DMS53 (cell line): ENCODE results near the gene EEF1AKMT1.

ENCODE experiments used
- DNase-seq: peaks from one replicate; lab custom pipeline; 2025; lab: John Stamatoyannopoulos, UW

The EEF1AKMT1 gene, protein sequence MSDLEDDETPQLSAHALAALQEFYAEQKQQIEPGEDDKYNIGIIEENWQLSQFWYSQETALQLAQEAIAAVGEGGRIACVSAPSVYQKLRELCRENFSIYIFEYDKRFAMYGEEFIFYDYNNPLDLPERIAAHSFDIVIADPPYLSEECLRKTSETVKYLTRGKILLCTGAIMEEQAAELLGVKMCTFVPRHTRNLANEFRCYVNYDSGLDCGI

DNA sequence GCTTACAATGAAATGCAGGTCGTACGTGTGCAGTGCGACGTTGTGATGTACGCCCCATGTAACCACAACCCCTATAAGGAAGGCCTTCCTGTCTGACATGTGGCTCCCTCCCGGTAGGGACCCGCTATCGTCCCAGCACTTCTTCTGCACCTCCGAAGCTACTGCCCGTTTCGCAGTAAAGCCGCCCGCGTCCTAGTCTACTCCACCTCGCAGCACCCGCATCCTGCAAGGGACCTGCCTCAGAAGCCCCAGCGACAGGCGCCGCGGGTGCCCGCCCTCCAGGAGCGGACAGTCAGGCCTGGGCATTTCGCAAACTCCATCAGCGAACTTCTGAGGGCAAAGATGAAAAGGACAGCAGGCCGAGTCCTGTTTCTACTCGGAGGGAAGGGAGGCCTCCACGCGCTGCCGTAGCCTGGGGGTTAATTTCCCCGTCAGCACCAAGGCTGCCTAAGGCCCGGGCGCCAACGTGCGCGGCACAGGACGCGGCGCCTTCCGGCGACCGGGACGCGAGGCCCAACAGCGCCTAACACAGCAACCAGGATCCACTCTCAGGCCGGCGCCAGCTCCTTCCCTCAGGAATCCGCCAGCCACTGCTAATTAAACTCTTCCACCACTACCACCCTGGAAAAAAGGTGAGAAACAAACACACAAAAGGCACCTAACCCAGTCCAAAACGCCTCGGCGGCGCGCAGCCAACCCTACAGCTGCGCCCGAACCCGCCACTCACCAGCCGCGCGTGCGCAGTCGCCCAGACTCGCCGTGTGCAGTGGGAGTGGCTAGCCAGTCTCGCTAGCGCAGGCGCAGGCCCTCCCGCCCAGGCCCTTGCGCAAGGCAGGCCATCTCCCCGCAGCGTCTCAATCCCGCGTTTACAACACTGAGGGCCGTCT is at the start of gene EEF1AKMT1:
Gene EEF1AKMT1 (minus strand): TSS at position 768 of the 887 bp plus-strand sequence. CDS start 16,363 bp downstream, outside the sequence.
- peak; percentile 98 for DNase-seq

GRCh38 chr13:20823071-20823470 is 49.3 kb upstream of the EEF1AKMT1 start:
- DNase-seq = no peak

DNA sequence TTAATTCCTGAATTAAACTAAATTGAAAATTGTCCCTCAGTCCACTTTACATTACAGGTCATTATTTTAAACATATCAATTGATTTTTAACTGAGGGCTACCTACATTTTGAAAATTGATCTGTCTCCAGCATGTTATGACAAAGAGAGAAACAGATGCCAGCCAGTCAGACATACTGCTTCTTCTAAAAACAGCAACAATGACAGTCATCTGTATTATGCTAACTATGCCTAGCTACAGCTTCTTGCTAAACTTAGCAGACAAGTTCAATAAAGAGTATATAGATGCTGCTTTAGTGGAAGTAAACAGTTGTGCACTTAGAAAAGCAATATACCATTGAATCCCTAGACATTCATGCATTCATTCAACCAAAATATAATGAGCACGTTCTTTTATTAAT is 48.6 kb upstream of the EEF1AKMT1 start:
- DNase-seq = no peak

DNA sequence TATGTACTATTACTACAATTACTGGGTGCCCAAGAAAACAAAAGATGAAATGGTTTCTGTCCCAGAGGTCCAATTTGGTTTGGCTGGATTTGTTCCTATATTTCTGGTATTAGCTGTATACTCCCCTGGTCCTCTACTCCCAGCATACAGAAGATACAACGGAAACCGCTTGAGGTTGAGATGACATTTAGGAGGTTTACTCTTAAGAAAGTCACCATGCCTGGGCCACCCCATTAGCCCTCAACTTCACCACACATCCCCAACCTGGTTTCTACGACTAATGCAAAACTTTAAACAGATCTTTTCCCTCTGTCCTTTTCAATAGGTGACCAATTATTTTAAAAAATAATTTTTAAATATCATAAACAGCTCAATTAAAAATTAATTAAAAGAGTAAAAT is 46.0 kb upstream of the EEF1AKMT1 start:
- no peak for DNase-seq

DNA sequence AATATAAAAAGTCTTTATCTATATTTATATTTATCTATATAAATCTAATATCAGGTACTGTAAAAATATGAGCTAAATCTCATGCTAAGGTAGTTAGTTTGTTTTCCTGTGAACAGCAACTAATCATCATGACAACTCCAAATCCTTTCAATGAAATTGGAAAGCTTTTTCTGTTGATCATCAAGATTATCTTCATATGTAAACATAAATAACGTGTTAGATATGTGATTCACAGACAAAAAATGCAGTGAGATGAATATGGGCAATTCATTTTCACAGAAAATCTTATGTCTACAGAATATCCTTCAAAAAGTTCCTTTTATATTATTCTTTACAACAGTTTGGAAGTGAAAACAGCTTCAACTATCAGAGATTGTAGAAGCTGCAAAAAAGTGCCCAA is 41.7 kb upstream of the EEF1AKMT1 start:
- DNase-seq = no peak

GRCh38 chr13:20814224-20814910 is 40.6 kb upstream of the EEF1AKMT1 start:
- no peak for DNase-seq

DNA sequence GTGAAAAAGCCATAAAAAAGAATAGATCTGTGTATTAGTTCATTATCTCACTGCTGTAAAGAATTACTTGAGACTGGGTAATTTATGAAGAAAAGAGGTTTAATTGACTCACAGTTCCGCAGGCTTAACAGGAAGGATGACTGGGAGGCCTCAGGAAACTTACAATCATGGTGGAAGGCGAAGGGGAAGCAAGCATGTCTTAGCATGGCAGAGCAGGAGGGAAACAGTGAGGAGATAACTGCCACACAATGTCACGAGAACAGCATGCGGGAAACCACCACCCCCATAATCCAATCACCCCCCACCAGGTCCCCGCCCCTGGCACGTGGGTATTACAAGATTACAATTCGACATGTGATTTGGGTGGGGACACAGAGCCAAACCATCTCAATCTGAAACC is 39.1 kb upstream of the EEF1AKMT1 start:
- DNase-seq = no peak

DNA sequence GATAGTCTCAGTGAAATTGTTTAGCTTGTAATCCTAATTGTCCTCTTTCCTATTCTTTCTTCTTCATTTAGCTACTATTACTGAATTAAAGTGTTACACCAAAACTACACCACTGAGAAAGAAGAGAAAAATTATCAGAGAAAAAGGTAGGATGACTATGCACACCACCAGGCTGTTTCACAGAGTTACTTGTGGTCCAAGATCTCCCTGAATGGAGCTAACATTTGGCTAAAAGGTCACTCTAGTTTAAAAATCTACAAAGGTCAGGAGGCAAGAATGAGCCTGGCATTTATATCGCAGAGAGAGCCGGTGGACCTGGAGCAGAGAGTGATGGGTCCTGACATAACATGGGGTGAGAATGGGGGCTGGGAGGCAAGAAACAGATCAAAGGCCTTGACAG is 37.0 kb upstream of the EEF1AKMT1 start:
- DNase-seq = no peak

DNA sequence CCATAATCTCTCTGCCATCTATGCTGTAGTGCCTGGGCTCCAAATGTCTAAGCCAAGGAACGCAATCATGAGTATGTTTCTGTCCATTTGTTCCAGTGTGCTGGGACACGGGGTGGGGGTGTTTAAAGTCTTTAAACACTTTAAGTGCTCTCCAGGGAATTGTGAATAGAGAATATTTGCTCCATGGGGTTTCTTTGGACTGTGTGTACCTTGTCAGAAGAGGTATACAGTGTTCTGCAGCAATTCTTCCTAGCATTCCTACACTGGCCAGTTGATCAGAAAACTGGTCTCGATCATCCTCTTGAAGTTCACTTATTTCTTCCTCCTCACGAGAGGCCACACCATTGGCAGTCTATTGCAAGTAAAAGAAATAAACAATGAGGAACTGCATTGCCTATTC is 35.1 kb upstream of the EEF1AKMT1 start:
- no peak for DNase-seq

- no peak for DNase-seq
Measured at GRCh38 chr13:20803180-20803965, 29.6 kb upstream of the EEF1AKMT1 start.

- DNase-seq = no peak
Measured at GRCh38 chr13:20801707-20802106, 27.9 kb upstream of the EEF1AKMT1 start.

DNA sequence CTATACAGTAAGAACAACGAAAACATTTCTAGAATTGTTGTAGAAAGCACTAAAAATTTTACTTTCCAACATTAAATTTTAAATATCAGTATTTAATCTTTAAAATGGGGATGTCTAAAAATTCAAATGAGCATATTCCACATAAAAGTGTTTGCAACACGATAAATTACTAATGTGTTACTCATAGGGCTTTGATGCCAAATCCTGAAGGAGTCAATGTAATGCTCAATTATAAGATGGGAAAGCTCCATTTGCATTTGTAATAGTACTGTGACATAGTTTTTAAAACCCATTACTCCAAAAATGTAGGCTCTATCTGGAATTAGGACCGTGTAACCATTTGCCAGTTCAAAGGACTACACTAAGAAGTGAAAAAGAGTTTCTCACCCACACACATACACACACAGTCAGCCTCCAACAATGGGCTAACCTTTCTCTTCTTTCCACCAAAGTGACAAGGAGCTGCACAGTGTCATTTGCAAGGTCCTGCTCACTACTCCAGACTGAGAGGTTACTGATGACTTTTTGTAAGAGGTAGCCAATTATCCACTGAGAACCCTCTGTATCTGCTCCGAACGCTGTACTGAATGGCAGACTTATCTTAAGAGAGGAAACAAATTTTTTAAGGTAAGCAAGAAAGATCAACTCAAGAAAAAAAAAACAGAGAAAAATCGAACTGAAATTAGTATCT is 26.1 kb upstream of the EEF1AKMT1 start:
- DNase-seq = no peak

DNA sequence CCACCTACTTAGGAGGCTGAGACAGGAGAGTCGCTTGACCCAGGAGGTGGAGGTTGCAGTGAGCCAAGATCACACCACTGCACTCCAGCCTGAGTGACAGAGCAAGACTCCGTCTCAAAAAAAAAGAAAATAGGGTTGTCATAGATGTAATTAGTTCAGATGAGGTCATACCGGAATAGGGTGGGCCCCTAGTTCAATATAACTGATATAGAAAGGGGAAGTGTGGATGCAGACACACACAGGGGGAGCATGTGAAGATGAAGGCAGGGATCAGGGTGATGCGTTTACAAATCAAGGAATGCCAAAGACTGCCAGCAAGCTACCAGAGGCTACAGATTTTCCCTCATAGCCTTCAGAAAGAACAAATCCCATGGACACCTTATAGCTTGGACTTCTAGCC is 24.3 kb upstream of the EEF1AKMT1 start:
- no peak for DNase-seq

DNA sequence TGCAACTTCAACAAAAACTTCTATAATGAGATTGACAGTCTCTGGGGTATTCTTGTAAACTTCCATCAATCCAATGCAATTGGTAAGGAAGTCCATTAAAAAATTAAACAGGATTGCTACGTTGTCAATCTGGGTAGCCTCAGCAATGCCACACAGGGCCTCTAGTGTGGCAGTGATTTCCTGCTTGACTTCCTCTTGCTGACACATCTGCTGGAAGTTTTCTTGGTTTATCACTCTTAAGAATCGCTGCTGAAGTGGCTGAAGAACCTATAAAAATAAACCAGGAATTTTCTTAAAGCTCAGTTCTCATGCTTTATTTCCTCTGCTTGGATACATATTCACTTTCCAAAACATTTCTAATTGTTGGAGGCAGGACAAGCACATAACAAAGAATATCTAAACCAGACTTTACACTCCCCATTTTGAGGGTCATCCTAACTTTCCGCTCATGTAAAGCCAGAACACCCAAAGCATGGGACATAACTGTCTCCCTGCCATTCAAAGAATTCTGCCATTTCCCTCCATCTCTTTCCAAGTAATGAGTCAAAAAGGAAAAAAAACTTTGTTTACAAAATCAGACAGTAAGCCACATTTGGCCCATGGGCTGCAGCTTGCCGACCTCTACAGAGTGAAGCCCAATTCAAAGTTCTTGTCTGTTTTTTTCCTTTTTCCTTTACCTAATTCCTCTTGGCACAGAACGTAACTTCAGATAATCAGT is 23.2 kb upstream of the EEF1AKMT1 start:
- no peak for DNase-seq

DNA sequence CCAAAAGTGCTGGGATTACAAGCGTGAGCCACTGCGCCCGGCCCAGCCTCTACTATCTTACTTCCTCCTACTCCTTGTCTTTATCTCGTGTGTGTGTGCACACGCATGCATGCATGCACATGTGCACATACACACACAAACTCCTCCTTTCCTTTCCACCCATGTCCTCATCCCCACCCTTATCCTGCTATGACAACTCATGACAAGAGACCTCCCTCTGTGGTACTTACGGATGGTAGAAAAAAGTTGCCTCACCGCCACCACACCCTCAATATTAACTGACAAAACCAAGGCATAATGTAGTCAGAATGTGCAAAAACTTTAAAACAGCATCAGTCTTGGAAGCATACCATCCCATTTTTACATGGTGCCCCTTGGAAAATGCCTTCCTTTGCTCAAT is 15.9 kb upstream of the EEF1AKMT1 start:
- DNase-seq = no peak

- DNase-seq = no peak
Measured at GRCh38 chr13:20788312-20788711, 14.6 kb upstream of the EEF1AKMT1 start.

DNA sequence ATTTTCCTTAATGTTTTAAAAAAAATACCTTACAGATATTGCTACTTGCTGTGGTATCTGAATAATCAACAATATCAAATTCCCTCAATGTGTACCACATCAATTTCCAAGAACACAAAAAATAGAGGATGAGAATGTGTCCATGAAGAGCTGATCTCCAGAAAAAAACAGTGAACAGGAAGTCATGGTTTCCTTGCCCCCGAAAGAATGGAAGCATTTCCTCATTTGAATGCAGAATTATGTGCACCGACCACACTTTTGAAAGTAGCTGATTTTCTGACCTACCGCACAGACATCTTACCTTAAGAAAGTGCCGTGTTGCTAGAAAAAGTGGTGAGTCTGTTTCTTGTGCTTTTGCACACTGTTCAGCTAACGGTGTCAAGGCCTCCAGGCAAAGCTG is 13.4 kb upstream of the EEF1AKMT1 start:
- DNase-seq = no peak

GRCh38 chr13:20782116-20782708 is 8.5 kb upstream of the EEF1AKMT1 start:
- DNase-seq = no peak

- DNase-seq = no peak
Measured at GRCh38 chr13:20780317-20780716, 6.6 kb upstream of the EEF1AKMT1 start.

GRCh38 chr13:20779405-20779804 is 5.6 kb upstream of the EEF1AKMT1 start:
- DNase-seq = no peak
